Calu3 (cell line): Measurements from ENCODE around the gene OXT. TPM values are rescaled to one million over a fixed set of nuclear protein-coding genes. Genes with fewer than 3 reads are reported as not detected.

Source experiments
- BruUV-seq: library from RNA; stranded (reverse); fragments of 400-500 nt; replicated peaks from 2 replicates; lab custom pipeline; 2021; lab: Mats Ljungman, UMichigan
- CTCF ChIA-PET: fragments of 300-600 bp; sonication (Branson Sonifier 250); formaldehyde crosslinking; loops from one replicate; lab custom pipeline; 2022; ENCODE audit warnings: antibody characterized with exemption; lab: Charles Lee
- DNase-seq: peaks from one replicate; pipeline ENCODE4 v3.0.0; 2022
- H3K27ac Mint-ChIP-seq: one replicate; pipeline ENCODE4 v1.8.0; 2022; ENCODE audit warnings: mixed read lengths; ENCODE audit not compliant: unreplicated experiment
- H3K27me3 Mint-ChIP-seq: one replicate; pipeline ENCODE4 v1.8.0; 2022; ENCODE audit warnings: mixed read lengths; ENCODE audit not compliant: unreplicated experiment
- H3K36me3 Mint-ChIP-seq: one replicate; pipeline ENCODE4 v1.8.0; 2022; ENCODE audit warnings: mild to moderate bottlenecking, moderate library complexity, mixed read lengths; ENCODE audit not compliant: insufficient read depth, unreplicated experiment
- H3K4me1 Mint-ChIP-seq: one replicate; pipeline ENCODE4 v1.8.0; 2022; ENCODE audit warnings: mild to moderate bottlenecking, low read depth, mixed read lengths; ENCODE audit not compliant: unreplicated experiment
- H3K4me3 Mint-ChIP-seq: one replicate; pipeline ENCODE4 v1.8.0; 2022; ENCODE audit warnings: mild to moderate bottlenecking, low read depth, moderate library complexity, mixed read lengths; ENCODE audit not compliant: unreplicated experiment
- H3K9me3 Mint-ChIP-seq: one replicate; pipeline ENCODE4 v1.8.0; 2022; ENCODE audit warnings: low read depth, mixed read lengths; ENCODE audit not compliant: unreplicated experiment
- intact Hi-C: fragments of 100-400 bp; cut with micrococcal nuclease; formaldehyde crosslinking; loops from one replicate; pipeline ENCODE4 v1.10.0; 2022; ENCODE audit not compliant: unreplicated experiment
- total RNA-seq: library from RNA; stranded (reverse); gene quantifications from 2 replicates; pipeline ENCODE4 v1.2.3, GENCODE V29; 2022
- TF ChIP-seq, protein P1 (sequence below): fragments of 200-600 bp; IDR thresholded peaks from one replicate; pipeline ENCODE4 v1.8.0; 2022; ENCODE audit warnings: antibody characterized with exemption; ENCODE audit not compliant: unreplicated experiment

Gene OXT
- total RNA-seq, 1 experiment from 2014 or later: not detected

DNA sequence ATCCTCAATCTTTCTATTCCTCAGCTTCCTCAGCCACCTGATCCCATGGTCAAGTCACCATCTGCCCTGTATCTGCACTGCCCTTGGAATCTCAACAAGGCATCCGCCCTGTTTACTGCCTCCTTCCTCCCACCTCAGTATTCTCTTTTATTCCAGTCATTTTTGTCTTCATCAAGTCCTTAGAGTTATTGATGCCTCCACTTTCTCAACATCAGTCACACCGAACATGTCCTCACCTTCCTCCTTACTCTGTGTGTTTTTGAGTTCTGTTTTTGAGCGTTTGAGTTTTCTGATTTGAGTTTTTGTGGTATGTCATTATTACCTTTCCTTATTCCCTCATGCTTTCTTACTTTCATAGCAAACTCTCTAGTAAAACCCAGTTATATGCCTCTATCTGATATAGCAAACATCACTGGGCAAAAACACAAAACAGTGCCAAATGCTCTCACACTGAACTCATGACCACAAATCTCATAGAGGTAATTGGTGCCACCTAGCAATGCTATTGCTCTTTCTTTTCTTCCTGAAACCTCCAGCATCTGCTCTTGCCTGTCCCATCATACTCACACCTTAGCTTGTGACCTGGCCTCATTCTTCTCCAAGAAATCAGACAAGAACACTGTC lies 39.8 kb upstream of the OXT start:
- TF ChIP-seq, protein P1, sequence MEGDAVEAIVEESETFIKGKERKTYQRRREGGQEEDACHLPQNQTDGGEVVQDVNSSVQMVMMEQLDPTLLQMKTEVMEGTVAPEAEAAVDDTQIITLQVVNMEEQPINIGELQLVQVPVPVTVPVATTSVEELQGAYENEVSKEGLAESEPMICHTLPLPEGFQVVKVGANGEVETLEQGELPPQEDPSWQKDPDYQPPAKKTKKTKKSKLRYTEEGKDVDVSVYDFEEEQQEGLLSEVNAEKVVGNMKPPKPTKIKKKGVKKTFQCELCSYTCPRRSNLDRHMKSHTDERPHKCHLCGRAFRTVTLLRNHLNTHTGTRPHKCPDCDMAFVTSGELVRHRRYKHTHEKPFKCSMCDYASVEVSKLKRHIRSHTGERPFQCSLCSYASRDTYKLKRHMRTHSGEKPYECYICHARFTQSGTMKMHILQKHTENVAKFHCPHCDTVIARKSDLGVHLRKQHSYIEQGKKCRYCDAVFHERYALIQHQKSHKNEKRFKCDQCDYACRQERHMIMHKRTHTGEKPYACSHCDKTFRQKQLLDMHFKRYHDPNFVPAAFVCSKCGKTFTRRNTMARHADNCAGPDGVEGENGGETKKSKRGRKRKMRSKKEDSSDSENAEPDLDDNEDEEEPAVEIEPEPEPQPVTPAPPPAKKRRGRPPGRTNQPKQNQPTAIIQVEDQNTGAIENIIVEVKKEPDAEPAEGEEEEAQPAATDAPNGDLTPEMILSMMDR: no peak
- Mint-ChIP-seq H3K4me3 (no peak overlapping the region), H3K36me3 (no peaks in the 10 kb centered on the region), H3K4me1 (no peaks in the 10 kb centered on the region), H3K9me3 (no peaks in the 10 kb centered on the region), H3K27me3 (no peaks in the 10 kb centered on the region), H3K27ac (no peak overlapping the region)
- DNase-seq: no peak
- CTCF ChIA-PET: no interaction called here
- no TSS peak for BruUV-seq
- intact Hi-C loops: no loop called here

DNA sequence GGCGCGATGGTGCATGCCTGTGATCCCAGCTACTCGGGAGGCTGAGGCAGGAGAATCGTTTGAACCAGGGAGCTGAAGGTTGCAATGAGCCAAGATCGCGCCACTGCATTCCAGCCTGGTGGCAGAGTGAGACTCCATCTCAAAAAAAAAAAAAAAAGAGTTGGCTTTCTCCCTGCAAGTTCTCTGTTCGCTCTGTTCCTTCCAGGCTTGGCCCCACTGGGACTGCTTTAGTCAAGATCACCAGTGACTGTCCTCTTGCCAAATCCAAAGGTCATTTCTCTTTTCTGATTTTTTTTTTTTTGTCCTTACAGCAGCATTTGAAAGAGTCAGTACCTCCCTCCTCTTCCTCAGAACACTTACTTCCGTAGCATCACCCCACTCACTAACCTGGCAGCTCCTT lies 38.8 kb upstream of the OXT start:
- intact Hi-C loops: no loop called here
- no peak for DNase-seq
- no peak overlapping the region for H3K4me3 Mint-ChIP-seq
- H3K27ac Mint-ChIP-seq: no peak overlapping the region
- H3K9me3 Mint-ChIP-seq: no peaks in the 10 kb centered on the region
- H3K4me1 Mint-ChIP-seq: no peaks in the 10 kb centered on the region
- CTCF ChIA-PET: no interaction called here
- BruUV-seq: no TSS peak
- no peaks in the 10 kb centered on the region for H3K27me3 Mint-ChIP-seq
- TF ChIP-seq, protein P1: no peak
- H3K36me3 Mint-ChIP-seq: no peaks in the 10 kb centered on the region

DNA sequence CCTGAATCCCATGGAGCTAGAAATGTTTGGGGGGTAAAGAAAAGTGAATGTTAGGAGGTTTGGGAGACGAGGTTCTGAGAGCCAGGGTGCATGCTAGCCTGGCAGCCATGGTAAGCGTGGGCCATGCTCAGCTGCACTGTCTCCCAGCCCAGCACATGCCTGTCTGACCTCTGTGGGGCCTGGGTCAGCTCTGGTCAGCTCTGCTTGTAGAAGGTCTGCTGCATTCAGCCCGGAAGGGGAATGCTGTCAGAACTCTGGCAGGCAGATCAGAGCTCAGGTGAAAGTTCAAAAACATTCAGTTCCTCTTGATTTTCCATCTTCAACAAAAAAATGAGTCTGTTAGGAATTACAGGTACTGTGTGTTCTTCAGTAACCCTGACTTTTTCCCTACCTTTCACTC lies 33.8 kb upstream of the OXT start:
- Mint-ChIP-seq H3K36me3 (peaks cover 5% of the 10 kb centered on the region), H3K4me3 (no peak overlapping the region), H3K9me3 (no peaks in the 10 kb centered on the region), H3K27me3 (no peaks in the 10 kb centered on the region), H3K4me1 (no peaks in the 10 kb centered on the region), H3K27ac (no peak overlapping the region)
- intact Hi-C loops: no loop called here
- CTCF ChIA-PET: no interaction called here
- TF ChIP-seq, protein P1: no peak
- BruUV-seq: no TSS peak
- no peak for DNase-seq

DNA sequence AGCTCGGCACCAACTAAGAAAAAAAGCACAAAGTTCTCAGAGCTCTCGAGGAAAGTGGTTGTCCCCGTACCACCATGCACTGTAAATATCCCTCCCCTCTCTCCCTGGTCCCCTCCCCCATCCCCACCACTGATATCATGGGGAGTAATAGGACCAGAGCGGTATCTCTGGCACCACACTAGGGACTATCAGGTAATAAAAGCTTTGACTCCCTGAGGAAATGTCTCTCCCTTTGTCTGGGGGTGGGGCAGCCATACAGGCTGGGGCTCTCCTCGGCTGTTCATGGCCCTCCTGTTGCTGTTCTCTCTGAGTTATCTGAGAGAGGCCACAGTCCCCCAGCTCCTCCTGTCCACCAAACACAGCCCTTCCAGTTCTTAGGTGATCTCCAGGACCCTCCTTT lies 33.0 kb upstream of the OXT start:
- intact Hi-C loops: no loop called here
- no peak overlapping the region for H3K4me3 Mint-ChIP-seq
- H3K4me1 Mint-ChIP-seq: no peaks in the 10 kb centered on the region
- no peaks in the 10 kb centered on the region for H3K27me3 Mint-ChIP-seq
- H3K27ac Mint-ChIP-seq: no peak overlapping the region
- no TSS peak for BruUV-seq
- CTCF ChIA-PET: no interaction called here
- H3K36me3 Mint-ChIP-seq: peaks cover 5% of the 10 kb centered on the region
- no peaks in the 10 kb centered on the region for H3K9me3 Mint-ChIP-seq
- TF ChIP-seq, protein P1: no peak
- DNase-seq: no peak
